Activated T-cell treated with anti-CD3 and anti-CD28 coated beads, Interleukin-2, amount 50 U/mL, for 48 hours (primary cell): ENCODE data around the gene CATSPER4.
"Not testable (repeated sequence)": the region's sequence is repeated elsewhere in the genome, so short reads cannot be mapped to it uniquely, and the experiment has no call there.

Experiments
- DNase-seq, 2 experiments: peaks; one replicate each; pipeline ENCODE4 v3.0.0-alpha.2; 2020

Gene CATSPER4

GRCh38 chr1:26197301-26197700, 6.9 kb downstream of the CATSPER4 start:
- no peak for DNase-seq

DNA sequence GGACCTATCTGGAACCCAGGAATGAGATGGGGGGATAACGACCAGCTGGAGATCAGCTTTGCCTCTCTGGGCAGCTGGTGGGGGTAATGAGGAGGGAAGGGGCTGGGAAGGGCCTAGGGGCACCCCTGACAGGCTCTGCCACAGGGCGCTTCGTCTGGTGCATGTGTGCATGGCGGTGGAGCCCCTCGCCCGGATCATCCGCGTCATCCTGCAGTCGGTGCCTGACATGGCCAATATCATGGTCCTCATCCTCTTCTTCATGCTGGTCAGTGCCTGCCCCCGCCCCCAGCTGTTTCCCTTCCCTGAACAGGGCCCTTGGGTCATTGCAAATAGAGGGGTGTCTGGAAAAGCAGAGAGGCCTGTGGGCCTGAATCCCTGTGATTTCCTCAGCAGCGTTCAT, 7.4 kb downstream of the CATSPER4 start:
- DNase-seq, result no peak

GRCh38 chr1:26200413-26200812, 10.0 kb downstream of the CATSPER4 start:
- no peak for DNase-seq

DNA sequence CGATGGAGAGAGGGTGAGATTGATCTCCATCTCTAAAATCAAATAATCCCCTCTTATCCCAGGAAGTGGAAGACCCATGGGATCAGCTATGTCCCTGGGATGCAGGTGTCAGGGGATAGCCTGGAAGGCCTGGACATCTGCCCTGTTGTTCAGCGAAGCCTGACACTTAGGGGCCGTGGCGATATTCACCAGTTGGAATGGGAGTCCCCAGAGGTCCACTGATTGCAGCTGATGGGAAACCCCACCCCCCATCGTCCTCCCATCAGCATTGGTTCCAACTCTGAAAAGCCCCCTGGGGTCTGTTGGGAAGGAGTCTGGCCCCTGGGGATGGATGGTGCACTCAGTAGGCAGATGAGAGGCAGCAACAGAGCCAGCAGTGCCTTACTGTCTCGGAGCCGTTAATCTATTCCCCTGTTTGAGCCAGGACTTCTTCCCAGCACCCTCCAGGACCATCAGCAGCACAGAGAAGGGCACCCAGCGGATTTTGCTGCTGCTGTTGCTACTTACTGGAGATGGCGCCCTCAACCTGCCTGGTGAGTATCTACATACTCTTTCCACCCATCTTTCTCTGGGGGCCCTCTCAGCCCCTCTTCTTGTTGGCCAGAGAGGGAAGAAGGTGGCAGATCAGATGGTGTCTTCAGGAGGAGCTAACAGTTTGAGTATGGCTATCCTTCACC, 13.4 kb downstream of the CATSPER4 start:
- no peak for DNase-seq

DNA sequence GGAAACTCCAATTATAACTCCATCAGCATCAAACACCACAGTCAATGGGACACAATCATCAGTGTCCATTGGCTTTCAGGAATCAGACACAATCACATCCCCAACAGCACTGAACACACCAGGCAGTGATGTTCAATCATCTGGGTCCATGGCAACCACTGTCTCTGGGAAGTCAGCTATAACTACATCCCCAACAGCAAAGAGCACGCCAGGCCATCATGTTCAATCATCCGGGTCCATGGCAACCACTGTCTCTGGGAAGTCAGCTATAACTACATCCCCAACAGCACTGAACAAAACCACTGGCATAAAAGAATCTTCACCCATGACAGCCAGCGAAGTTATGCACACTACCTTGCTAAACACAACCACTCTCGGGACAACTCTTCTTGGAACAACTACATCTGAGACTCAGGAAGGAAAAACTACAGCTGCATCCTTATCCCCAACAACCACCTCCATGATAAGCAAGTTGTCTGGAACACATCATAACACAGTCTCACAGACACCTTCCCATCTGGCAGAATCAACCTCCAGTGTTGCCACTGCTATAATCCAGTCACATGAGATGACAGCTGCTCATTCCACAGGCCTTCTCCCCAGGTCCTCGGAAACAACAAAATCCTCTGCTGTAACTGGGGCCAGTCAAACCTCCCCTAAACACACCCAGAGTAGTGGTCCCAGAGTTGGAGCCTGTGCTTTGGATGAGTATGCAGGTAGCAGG, 19.9 kb downstream of the CATSPER4 start:
- DNase-seq, result no peak

DNA sequence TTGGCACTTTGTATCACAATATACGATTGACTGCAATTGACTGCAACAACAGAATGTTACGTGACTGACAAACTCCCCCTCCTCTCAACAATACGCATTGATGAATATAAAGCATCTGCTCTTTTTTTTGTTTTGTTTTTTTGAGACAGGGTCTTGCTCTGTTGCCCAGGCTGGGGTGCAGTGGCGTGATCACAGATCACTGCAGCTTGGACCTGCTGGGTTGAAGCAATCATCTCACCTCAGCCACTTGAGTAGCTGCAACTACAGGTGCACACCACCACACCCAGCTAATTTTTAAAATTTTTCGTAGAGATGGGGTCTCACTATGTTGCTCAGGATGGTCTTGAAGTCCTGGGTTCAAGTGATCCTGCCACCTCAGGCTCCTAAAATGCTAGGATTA, 22.3 kb downstream of the CATSPER4 start:
- DNase-seq, result no peak

DNA sequence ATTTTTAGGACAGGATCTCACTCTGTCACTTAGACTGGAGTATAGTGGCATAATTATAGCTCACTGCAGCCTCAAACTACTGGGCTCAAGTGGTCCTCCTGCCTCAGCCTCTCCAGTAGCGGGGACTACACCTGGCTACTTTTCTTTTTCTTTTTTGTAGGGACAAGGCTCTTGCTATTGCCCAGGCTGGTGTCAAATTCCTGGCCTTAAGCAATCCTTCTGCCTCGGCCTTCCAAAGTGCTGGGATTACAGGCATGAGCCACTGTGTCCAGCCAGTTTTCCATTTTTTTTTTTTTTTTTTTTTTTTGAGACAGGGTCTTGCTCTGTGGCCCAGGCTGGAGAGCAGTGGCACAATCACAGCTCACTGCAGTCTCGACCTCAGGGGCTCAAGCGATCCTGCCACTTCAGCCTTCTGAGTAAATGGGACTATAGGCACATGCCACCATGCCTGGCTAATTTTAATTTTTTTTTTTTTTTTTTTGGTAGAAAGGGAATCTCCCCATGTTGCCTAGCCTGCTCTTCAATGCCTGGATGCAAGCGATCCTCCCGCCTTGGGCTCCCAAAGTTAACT, 23.0 kb downstream of the CATSPER4 start:
- DNase-seq, result no peak

- DNase-seq, result no peak
These were observed 24.8 kb downstream of the CATSPER4 start for GRCh38 chr1:26215246-26215645.

DNA sequence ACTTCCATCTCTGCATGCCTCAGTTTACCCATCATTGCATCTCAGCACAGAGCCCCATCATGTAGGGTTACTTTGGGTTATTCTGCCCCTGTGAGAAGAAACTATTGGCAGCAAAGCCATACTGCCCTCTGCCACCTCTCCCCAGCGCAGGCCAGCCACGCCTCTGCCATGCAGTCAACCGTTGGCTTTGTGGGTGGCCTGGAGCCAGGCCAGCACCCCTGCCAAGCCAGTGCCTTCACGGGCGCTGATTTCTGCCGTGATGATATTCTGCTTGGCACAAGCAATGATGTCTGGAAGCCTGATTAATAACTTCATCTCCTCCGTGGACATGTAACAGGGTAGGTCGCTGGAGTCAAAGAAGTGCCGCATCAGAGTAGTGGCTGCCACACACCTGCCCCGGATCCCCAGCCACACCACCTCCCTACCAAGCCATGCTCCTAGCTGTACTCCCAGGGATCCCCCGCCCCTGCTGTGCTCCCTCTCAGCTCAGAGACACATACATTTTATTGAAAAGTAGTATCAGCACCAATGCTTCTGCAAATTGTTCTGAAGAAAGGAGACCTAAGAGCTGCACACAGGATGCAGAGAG, 28.6 kb downstream of the CATSPER4 start:
- DNase-seq, result no peak

DNA sequence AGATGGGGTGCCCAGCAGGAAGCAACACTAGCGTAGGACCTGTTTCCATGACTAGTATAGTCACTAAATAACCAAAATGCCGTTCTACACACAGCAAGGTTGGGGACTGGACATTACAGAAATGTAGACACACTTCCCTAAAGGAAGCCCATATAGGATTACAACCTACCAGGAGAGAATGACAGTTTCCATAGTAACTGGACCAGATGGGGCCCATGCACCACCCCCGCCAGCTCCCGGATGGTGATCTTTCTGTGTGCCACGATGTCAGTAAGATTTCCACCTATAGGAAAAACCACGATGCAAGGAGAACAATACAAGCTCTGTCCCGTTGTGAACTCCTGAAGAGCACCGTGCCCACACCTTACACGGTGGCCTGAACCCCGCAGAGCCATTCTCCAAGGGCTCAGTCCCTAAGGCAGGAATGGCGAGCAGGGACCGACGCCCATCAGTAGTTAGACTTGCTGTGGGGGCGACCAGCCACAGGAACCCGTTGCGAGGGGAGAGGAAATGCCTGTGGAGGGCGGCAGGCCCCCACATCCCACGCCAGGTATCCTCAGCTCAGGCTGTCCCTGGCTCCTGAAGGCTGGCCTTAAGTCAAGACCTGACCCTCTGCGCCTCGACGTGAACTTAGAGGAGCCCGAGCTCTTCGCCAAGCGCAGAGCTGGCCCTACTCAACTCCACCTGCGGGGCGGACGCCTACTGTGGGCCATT, 30.0 kb downstream of the CATSPER4 start:
- DNase-seq, result no peak

DNA sequence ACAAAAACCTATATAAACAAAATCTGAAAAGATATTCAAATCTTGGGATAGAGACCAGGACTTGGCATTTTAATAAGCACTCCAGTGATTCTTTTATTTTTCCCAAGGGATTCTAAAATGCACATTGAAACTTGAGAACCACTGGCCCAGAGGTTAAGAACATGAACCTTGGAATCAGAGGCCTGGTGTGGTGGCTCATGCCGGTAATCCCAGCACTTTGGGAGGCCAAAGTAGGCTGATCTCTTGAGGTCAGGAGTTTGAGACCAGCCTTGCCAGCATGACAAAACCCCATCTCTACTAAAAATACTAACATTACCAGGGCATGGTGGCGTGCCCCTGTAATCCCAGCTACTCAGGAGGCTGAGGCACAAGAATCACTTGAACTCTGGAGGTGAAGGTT, 30.7 kb downstream of the CATSPER4 start:
- DNase-seq, result no peak

DNA sequence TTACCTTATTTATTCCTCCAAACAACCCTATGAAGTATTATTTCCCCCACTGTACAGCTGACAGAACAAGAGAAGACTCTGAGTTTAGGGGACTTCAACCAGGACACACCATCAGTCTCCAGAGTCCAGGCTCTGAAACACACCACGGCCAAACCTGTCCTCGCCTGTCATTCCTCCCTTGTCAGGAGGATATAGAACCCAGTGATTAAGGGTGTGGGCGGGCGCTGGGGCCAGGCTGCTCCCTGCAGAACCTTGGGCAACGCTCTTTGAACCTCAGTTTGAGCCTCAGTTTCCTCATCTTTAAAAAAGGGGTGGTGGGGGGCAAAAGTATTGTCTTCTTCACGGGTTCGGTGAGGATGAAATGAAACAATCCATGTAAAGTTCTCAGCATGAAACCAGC, 34.2 kb downstream of the CATSPER4 start:
- no peak for DNase-seq

DNA sequence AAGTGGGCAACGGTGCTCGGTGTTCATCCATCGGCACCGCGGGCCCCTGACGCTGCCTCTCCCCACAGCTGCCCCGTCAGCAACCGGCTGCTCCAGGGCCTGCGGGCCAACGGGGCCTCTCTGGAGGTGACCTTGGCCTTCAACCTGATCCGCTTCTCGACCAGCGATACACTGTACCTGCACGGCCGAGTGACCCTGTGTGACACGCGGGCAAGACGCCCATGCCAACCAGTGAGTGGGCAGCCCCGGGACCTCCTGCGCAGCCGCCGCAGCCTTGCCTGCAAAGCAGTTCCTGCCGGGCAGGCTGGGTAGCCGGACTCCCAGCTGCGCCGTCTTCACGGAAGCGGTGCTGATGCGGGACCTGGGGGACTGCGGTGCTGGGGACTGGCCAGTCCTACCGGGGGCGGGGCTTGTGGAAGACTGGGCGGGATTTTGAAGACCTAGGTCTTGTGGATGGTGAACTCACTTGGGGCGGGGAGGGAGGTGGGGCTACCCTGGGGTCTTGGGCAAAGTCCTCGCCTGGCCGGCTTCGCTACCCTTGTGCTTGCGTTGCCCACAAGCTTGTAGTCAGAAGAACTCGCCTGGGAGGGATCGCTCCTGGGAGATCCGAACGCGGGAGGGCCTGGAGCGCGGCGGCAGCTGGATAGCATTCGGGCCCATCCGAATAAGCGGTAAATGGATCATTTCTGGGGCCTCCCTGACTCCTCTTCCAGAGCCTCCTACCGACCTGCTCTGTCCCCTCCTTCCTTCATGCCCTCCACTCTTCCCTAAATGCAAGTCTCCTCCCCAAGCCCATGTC, 34.8 kb downstream of the CATSPER4 start:
- peak; percentile 62 to 68 for DNase-seq

DNA sequence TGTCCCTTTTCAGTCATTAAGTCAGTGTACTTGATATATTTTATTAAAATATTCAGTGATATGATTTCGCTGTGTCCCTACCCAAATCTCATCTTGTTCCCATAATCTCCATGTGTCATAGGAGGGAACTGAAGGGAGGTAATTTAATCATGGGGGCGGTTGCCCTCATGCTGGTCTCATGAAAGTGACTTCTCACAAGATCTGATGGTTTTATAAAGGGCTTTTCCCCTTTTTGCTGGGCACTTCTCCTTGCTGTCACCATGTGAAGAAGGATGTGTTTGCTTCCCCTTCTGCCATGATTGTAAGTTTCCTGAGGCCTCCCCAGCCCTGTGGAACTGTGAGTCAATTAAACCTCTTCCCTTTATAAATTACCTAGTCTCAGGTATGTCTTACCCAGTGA, 40.3 kb downstream of the CATSPER4 start:
- not testable (repeated sequence) for DNase-seq

DNA sequence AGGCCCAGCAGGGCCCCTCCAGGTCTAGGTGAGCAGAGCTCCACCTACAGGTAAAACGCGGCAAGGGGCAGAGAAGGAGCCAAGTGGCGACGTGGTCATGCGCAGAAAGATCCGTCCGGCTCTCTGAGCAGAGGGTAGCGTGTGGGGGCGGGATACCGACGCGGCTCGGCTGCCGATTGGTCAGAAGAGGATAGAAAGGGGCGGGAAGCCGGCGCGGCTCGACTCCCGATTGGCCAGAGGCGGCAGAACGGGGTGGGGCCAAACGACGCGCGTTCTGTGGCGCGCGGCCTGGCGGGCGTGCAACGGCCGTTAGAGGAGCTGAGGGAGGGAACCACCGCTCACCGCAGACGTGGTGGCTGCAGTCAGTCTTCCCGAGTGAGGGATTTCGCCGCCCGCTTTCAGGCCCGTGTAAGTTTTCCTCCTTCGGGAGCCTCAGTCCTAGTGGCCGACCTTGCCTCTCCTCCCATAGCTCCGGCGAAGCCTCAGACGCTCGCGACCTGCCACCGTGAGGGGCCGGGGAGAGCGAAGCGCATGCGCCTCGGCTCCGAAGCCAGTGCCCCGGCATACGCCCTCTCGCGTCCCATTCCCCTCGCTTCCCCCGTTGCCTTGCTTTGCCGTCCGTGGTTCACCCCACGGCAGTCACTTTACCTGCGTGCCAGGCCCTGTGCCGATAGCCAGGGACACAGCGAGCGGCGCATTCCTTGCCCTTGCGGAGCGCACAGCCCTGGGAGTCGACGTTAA, 43.7 kb downstream of the CATSPER4 start, which contains the start of gene CEP85:
Gene CEP85, plus strand, starts transcription at position 298 of the 741 bp plus-strand sequence. CDS start 5,584 bp downstream, outside the sequence.
- peak; percentile 99 for DNase-seq

- no peak for DNase-seq
These were observed 44.4 kb downstream of the CATSPER4 start for GRCh38 chr1:26234644-26235370.

DNA sequence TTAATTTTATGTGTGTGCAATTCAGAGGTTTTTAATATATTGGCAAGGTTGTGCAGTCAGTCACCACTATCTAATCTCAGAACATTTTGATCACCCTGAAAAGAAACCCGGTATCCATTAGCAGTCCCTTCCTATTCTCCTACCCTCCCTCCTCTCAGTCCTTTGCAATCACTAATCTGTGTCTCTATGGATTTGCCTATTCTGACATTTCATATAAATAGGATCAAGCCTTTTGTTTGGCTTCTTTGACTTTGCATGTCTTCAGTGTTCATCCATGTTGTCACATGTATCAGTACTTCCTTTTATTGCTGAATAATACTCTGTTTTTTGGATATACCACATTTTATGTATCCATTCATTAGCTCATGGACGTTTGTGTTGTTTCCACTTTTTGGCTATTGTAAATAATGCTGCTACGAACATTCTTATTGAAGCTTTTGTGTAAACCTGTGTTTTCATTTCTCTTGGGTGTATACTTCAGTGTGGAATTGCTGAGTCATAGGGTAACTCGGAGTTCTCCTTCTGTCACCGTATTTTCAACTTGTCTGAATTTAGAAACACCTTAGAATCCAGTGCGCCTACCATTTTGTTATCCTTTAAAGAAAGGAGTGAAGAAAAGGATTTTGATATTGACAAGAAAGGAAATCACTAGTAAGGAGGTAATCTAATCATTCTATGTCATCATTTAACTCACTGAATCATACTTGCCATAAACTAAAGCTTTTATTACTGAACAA, 47.0 kb downstream of the CATSPER4 start:
- DNase-seq, result no peak

DNA sequence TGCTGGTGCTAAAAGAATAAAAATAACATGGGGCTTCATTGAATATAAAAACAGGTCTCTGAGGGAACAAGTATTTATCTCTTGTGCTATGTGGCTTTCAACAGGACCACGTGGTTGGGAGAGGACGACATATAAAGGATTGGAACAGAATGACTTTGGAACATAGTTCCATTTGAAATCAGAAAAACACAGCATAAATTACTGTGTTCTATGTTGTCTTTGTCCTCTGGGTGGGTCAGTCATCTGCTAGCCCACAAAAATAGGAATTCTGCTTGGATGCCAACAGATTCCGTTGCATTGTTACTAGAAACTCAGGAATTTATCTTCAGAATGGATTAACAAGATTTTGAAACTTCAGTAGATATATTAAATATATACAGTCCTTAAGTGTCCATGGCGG, 49.5 kb downstream of the CATSPER4 start:
- DNase-seq, result no peak
